Cardiac septum (tissue), 1 donor: Measurements from ENCODE around the gene GPBP1L1. TPM values are rescaled to one million over a fixed set of nuclear protein-coding genes. Genes with fewer than 3 reads are reported as not detected.

Source experiments
- DNase-seq: peaks from one replicate; pipeline ENCODE4 v3.0.0-alpha.2; 2020; ENCODE audit warnings: low spot score
- intact Hi-C: fragments of 100-400 bp; cut with DNase I; formaldehyde crosslinking; loops from one replicate; pipeline ENCODE4 v1.14.0; 2022
- total RNA-seq: library from RNA; stranded (reverse); fragmentation: NEBNext Ultra II Directional; extraction: Animal tissue kit (Norgen Biotek cat#: 25700); gene quantifications from one replicate; pipeline ENCODE4 v1.2.1, GENCODE V29; 2021
- donor health status: DM: no; HTN: no; CAD: no.

Gene GPBP1L1
- total RNA-seq, 1 donor from 2014 or later, result 80.6 TPM

- DNase-seq, result no peak
- intact Hi-C loops, result no loop called here
Measured at GRCh38 chr1:45654540-45655280, 31.6 kb downstream of the GPBP1L1 start.

GRCh38 chr1:45647248-45648021 is 38.9 kb downstream of the GPBP1L1 start:
- DNase-seq, result peak; percentile 76
- intact Hi-C loops, result no loop called here

- intact Hi-C loops, result no loop called here
- DNase-seq, result no peak
Measured at GRCh38 chr1:45644661-45645060, 41.7 kb downstream of the GPBP1L1 start.

GRCh38 chr1:45643978-45644377 is 42.4 kb downstream of the GPBP1L1 start:
- intact Hi-C loops, result no loop called here
- DNase-seq, result no peak

- intact Hi-C loops, result no loop called here
Measured at GRCh38 chr1:45643321-45643720, 43.0 kb downstream of the GPBP1L1 start.

GRCh38 chr1:45640293-45640692 is 46.0 kb downstream of the GPBP1L1 start:
- intact Hi-C loops, result no loop called here
- no peak for DNase-seq

More at GRCh38 chr1:45643321-45643720, 43.0 kb downstream of the GPBP1L1 start:
- DNase-seq, result no peak

- DNase-seq, result no peak
- intact Hi-C loops, result no loop called here
Measured at GRCh38 chr1:45635211-45635610, 51.1 kb downstream of the GPBP1L1 start.

GRCh38 chr1:45630429-45630828 is 55.9 kb downstream of the GPBP1L1 start:
- DNase-seq, result no peak
- intact Hi-C loops, result no loop called here

- no peak for DNase-seq
- intact Hi-C loops, result no loop called here
Measured at GRCh38 chr1:45629035-45629434, 57.3 kb downstream of the GPBP1L1 start.

- DNase-seq, result no peak
- intact Hi-C loops, result no loop called here
Measured at GRCh38 chr1:45623972-45624371, 62.4 kb downstream of the GPBP1L1 start, which contains the start of gene CCDC17. CCDC17 (minus strand) TSS chr1:45624054; CDS start chr1:45623909, 145 bp downstream.

- intact Hi-C loops, result no loop called here
Measured at GRCh38 chr1:45622524-45623394, 63.6 kb downstream of the GPBP1L1 start.

GRCh38 chr1:45621895-45622523 is 64.3 kb downstream of the GPBP1L1 start:
- no peak for DNase-seq
- intact Hi-C loops, result no loop called here

More at GRCh38 chr1:45622524-45623394, 63.6 kb downstream of the GPBP1L1 start:
- DNase-seq, result no peak

GRCh38 chr1:45621501-45621836 is 64.9 kb downstream of the GPBP1L1 start:
- no peak for DNase-seq
- intact Hi-C loops, result no loop called here

- DNase-seq, result no peak
- intact Hi-C loops, result no loop called here
Measured at GRCh38 chr1:45620588-45621500, 65.5 kb downstream of the GPBP1L1 start.

- intact Hi-C loops, result no loop called here
- no peak for DNase-seq
Measured at GRCh38 chr1:45619149-45619921, 67.0 kb downstream of the GPBP1L1 start.

- DNase-seq, result no peak
- intact Hi-C loops, result no loop called here
Measured at GRCh38 chr1:45617618-45618017, 68.7 kb downstream of the GPBP1L1 start.

GRCh38 chr1:45615885-45616284 is 70.4 kb downstream of the GPBP1L1 start:
- DNase-seq, result no peak
- intact Hi-C loops, result no loop called here
